Fibroblast of peridontal ligament (primary cell): ENCODE results near the gene CCN5.

ENCODE experiments used
- DNase-seq: peaks from one replicate; pipeline ENCODE4 v3.0.0-alpha.2; 2010; ENCODE audit errors: extremely low read depth

Gene CCN5

GRCh38 chr20:44716309-44717106 lies 1.3 kb downstream of the CCN5 start:
- no peak for DNase-seq

GRCh38 chr20:44717986-44718385 lies 2.8 kb downstream of the CCN5 start:
- DNase-seq, result no peak

- DNase-seq, result no peak
Observed at GRCh38 chr20:44719841-44720240, 4.7 kb downstream of the CCN5 start.

- DNase-seq, result peak; percentile 82
Observed at GRCh38 chr20:44720621-44720996, 5.4 kb downstream of the CCN5 start.

- peak; percentile 96 for DNase-seq
Observed at GRCh38 chr20:44720997-44721784, 6.0 kb downstream of the CCN5 start.

- DNase-seq, result no peak
Observed at GRCh38 chr20:44721785-44722054, 6.6 kb downstream of the CCN5 start.

- no peak for DNase-seq
Observed at GRCh38 chr20:44722990-44723389, 7.8 kb downstream of the CCN5 start.

GRCh38 chr20:44723391-44723790 lies 8.2 kb downstream of the CCN5 start:
- no peak for DNase-seq

GRCh38 chr20:44723798-44724362 lies 8.7 kb downstream of the CCN5 start:
- no peak for DNase-seq

- no peak for DNase-seq
Observed at GRCh38 chr20:44724423-44725091, 9.4 kb downstream of the CCN5 start.

- DNase-seq, result no peak
Observed at GRCh38 chr20:44725837-44726236, 10.7 kb downstream of the CCN5 start.

- no peak for DNase-seq
Observed at GRCh38 chr20:44727039-44727438, 11.9 kb downstream of the CCN5 start.

GRCh38 chr20:44727651-44728050 lies 12.5 kb downstream of the CCN5 start:
- no peak for DNase-seq

- peak; percentile 94 for DNase-seq
Observed at GRCh38 chr20:44728801-44729443, 13.8 kb downstream of the CCN5 start.

GRCh38 chr20:44730441-44730840 lies 15.3 kb downstream of the CCN5 start:
- DNase-seq, result peak; percentile 97

- no peak for DNase-seq
Observed at GRCh38 chr20:44731657-44732056, 16.5 kb downstream of the CCN5 start.

- DNase-seq, result no peak
Observed at GRCh38 chr20:44732327-44732726, 17.2 kb downstream of the CCN5 start.

- peak; percentile 86 for DNase-seq
Observed at GRCh38 chr20:44733341-44734069, 18.3 kb downstream of the CCN5 start.

GRCh38 chr20:44734938-44735337 lies 19.8 kb downstream of the CCN5 start:
- DNase-seq, result peak; percentile 94

GRCh38 chr20:44735816-44736169 lies 20.6 kb downstream of the CCN5 start:
- no peak for DNase-seq
